ENCODE data around the gene CCZ1B. TPM values are rescaled to one million over a fixed set of nuclear protein-coding genes. Genes with fewer than 3 reads are reported as not detected.
"Not testable (repeated sequence)": the region's sequence is repeated elsewhere in the genome, so short reads cannot be mapped to it uniquely, and the experiment has no call there.

The CCZ1B gene
- 100 to 1,000 TPM in 2 of 3 donors, 10 to 100 TPM in 1; 84.5 to 145 (median 103) TPM for total RNA-seq
- total RNA-seq (2013) = 137 TPM

DNA sequence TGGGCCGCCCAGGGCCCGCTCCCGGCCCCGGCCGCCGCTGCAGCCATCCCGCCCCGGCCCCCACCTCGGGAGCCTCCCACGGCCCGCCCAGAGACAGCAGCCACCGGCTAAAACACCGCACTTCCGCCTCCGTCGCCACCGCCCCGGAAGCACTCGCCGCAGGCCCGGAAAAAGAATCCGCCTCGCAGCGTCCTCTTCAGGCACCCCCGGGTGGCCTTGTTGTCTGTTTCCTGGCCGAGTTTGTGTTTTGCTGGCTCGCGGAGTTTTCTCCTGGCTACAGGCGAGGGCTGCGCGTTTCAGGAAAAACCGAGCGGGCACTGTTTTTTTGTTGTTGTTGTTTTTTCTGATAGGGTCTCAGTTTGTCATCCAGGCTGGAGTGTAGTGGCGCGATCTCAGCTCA lies at the start of gene CCZ1B:
TSS of gene CCZ1B (minus strand) at position 125 of the 400 bp plus-strand sequence. CDS start at position 47, 78 bp downstream.
- H3K4me3 Mint-ChIP-seq = peak within 1 kb of the TSS; percentile 94
- not testable (repeated sequence) for H3K36me3 Mint-ChIP-seq

DNA sequence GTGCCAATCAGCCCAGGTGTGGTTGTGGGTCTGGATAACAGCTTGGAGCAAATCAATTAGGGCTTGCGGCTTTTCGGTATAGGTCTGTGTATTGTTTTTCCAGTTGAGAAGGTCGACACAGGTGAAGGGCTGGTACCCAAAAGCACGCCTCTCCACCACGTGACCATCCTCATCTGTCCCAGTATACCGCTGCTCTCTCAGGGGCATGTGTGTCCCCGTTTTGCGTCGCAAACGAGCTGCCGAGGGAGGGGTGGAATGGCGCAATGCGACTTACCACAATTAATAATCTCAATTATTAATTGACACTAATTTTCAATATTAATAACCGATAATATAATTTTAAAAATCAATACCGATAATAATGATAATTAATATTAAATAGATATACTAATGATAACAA lies 48.9 kb upstream of the CCZ1B start:
- ATAC-seq; H3K36me3 Mint-ChIP-seq; H3K27me3 ChIP-seq (ENCODE audit: control insufficient read depth, insufficient read depth, low read length); H3K27ac Mint-ChIP-seq; H3K36me3 ChIP-seq (ENCODE audit: control insufficient read depth, insufficient read depth, low read length); H3K4me3 Mint-ChIP-seq; H3K9me3 Mint-ChIP-seq; H3K4me1 Mint-ChIP-seq; H3K4me3 ChIP-seq (ENCODE audit: low read length); H3K9me3 ChIP-seq (ENCODE audit: control insufficient read depth, insufficient read depth, low read length); DNase-seq; intact Hi-C loops (cut with micrococcal nuclease); H3K27ac ChIP-seq (ENCODE audit: low read length); H3K4me1 ChIP-seq (ENCODE audit: control insufficient read depth, insufficient read depth, low read length): not testable (repeated sequence)
- H3K27me3 Mint-ChIP-seq (ENCODE audit: low read depth in 2 of 2) = peaks cover 10 to 19% of the 10 kb centered on the region in 2 donors
- 93% methylated on average over 13 of the region's 15 CpGs for WGBS (ENCODE audit: insufficient coverage)

More for the DNA sequence above, at the start of gene CCZ1B:
- H3K27ac Mint-ChIP-seq = peak within 1 kb of the TSS; percentile 85 to 87
- Histone ChIP-seq H3K4me3 (ENCODE audit: low read length) (peak within 1 kb of the TSS; percentile 55), H3K4me1 (ENCODE audit: control insufficient read depth, insufficient read depth, low read length) (peaks cover 10% of the 10 kb centered on the region), H3K27ac (ENCODE audit: low read length) (peak within 1 kb of the TSS; percentile 65)
- H3K9me3 Mint-ChIP-seq; H3K9me3 ChIP-seq (ENCODE audit: control insufficient read depth, insufficient read depth, low read length); intact Hi-C loops (cut with micrococcal nuclease); H3K4me1 Mint-ChIP-seq; H3K27me3 ChIP-seq (ENCODE audit: control insufficient read depth, insufficient read depth, low read length); H3K36me3 ChIP-seq (ENCODE audit: control insufficient read depth, insufficient read depth, low read length): not testable (repeated sequence)
- ATAC-seq = peak; percentile 88 to 96 (median 90)
- DNase-seq = peak; percentile 84 to 89
- 3% methylated on average over 26 of the region's 35 CpGs for WGBS (ENCODE audit: insufficient coverage)
- H3K27me3 Mint-ChIP-seq (ENCODE audit: low read depth in 2 of 2) = peaks cover 5 to 11% of the 10 kb centered on the region in 2 donors

DNA sequence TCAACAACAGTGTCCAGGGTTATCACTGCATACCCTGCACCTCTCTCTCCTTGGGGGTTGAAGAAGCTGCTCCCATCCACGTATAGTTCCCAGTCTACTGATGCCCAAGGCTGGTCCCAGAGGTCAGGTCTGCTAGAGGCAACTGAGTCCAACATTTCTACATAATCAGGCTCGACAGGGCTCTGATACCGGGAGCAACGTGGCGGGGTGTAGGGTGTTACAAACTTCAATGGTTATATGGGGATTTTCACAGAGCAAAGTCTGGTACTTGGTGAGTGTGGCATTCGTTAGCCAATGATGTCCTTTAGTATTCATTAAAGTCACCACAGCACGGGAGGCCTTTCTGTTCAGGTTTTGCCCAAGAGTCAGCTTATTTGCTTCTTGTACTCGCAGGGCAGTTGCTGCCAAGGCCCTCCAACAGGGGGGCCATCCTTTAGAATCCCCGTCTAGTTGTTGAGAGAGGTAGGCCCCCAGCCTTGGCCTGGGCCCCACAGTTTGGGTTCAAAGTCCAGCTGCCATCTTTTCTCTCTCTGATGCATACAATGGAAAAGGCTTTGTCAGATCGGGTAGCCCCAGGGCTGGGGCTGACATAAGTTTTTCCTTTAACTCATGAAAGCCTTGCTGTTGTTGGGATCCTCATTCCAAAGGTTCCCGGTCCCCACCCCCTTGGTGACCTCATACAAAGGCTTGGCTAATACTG lies 46.3 kb upstream of the CCZ1B start:
- H3K27me3 Mint-ChIP-seq (ENCODE audit: low read depth in 2 of 2) = peaks cover 4 to 13% of the 10 kb centered on the region in 2 donors
- H3K27me3 ChIP-seq (ENCODE audit: control insufficient read depth, insufficient read depth, low read length); H3K27ac Mint-ChIP-seq; H3K36me3 Mint-ChIP-seq; H3K27ac ChIP-seq (ENCODE audit: low read length); intact Hi-C loops (cut with micrococcal nuclease); H3K9me3 ChIP-seq (ENCODE audit: control insufficient read depth, insufficient read depth, low read length); H3K36me3 ChIP-seq (ENCODE audit: control insufficient read depth, insufficient read depth, low read length); H3K4me3 Mint-ChIP-seq; H3K4me1 ChIP-seq (ENCODE audit: control insufficient read depth, insufficient read depth, low read length); H3K9me3 Mint-ChIP-seq; H3K4me1 Mint-ChIP-seq; ATAC-seq; H3K4me3 ChIP-seq (ENCODE audit: low read length); DNase-seq: not testable (repeated sequence)
- 83% methylated on average over 11 of the region's 11 CpGs for WGBS (ENCODE audit: insufficient coverage)

DNA sequence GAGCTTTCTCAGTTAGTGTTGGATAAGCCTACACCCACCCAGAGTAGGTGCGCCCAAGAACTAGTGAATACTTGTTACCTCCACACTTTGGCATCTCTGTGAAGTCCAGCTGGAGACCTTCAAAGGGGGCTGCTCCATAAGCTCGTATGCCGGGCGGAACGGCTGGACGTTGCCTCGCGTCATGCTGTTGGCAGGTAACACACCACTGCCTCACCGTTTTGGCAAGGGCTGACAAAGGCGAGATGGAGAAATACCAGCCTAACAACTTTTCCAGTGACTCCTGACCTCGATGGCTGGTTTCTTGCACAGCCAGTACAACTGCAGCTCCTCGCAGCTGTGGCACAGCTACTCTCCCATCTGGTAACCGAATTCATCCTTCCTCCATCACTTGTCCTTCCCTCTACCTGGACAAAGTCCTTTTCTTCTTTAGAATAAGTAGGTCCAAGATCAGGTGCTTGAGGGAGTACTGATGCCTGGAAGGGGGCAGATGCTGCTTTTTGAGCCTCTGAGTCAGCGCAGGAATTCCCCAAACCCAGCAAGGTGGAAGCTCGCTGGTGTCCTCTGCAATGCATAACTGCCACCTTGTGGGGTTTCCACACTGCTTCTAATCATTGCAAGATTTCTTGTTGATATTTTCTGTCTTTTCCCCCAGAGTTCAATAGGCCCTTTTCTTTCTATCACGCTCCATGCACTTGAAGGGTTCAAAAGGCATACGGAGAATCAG lies 45.5 kb upstream of the CCZ1B start:
- ATAC-seq; H3K9me3 Mint-ChIP-seq; H3K4me1 ChIP-seq (ENCODE audit: control insufficient read depth, insufficient read depth, low read length); H3K27ac ChIP-seq (ENCODE audit: low read length); DNase-seq; intact Hi-C loops (cut with micrococcal nuclease); H3K27ac Mint-ChIP-seq; H3K36me3 ChIP-seq (ENCODE audit: control insufficient read depth, insufficient read depth, low read length); H3K36me3 Mint-ChIP-seq; H3K27me3 ChIP-seq (ENCODE audit: control insufficient read depth, insufficient read depth, low read length); H3K4me3 ChIP-seq (ENCODE audit: low read length); H3K9me3 ChIP-seq (ENCODE audit: control insufficient read depth, insufficient read depth, low read length); H3K4me3 Mint-ChIP-seq; H3K4me1 Mint-ChIP-seq: not testable (repeated sequence)
- H3K27me3 Mint-ChIP-seq (ENCODE audit: low read depth in 2 of 2) = peaks cover 4 to 13% of the 10 kb centered on the region in 2 donors
- 87% methylated on average over 17 of the region's 17 CpGs for WGBS (ENCODE audit: insufficient coverage)

DNA sequence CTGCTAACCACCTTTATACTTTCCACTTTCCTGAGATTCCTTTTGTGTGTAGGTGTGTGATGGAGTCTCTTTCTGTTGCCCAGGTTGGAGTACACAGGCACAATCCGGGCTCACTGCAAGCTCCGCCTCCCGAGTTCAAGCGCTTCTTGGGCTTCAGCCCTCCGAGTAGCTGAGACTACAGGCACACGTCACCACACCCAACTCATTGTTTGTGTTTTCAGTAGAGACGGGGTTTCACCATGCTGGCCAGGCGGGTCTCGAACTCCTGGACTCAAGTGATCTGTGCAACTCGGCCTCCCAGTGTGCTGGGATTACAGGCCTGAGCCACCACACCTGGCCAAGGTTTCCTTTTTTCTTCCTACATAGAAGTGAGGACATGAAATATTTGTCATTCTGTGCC lies 38.7 kb upstream of the CCZ1B start:
- peaks cover 7 to 18% of the 10 kb centered on the region in 2 donors for H3K27me3 Mint-ChIP-seq (ENCODE audit: low read depth in 2 of 2)
- H3K4me3 Mint-ChIP-seq; H3K4me1 ChIP-seq (ENCODE audit: control insufficient read depth, insufficient read depth, low read length); H3K36me3 Mint-ChIP-seq; H3K9me3 Mint-ChIP-seq; H3K27ac Mint-ChIP-seq; H3K4me3 ChIP-seq (ENCODE audit: low read length); H3K27ac ChIP-seq (ENCODE audit: low read length); ATAC-seq; H3K4me1 Mint-ChIP-seq; DNase-seq; H3K27me3 ChIP-seq (ENCODE audit: control insufficient read depth, insufficient read depth, low read length); H3K9me3 ChIP-seq (ENCODE audit: control insufficient read depth, insufficient read depth, low read length); H3K36me3 ChIP-seq (ENCODE audit: control insufficient read depth, insufficient read depth, low read length); intact Hi-C loops (cut with micrococcal nuclease): not testable (repeated sequence)
- WGBS (ENCODE audit: insufficient coverage) = 78% methylated on average over 9 of the region's 10 CpGs

DNA sequence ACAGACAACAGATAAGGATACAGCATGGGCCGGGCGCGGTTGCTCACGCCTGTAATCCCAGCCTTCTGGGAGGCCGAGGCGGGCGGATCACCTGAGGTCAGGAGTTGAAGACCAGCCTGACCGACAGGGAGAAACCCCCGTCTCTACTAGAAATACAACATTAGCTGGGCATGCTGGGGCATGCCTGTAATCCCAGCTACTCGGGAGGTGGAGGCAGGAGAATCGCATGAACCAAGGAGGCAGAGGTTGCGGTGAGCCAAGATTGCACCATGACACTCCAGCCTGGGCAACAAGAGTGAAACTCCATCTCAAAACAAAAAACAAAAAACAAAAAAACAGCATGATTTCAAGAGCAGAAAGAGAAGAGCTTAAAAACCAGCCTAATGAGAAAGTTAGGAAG lies 38.1 kb upstream of the CCZ1B start:
- H3K9me3 Mint-ChIP-seq; H3K27ac ChIP-seq (ENCODE audit: low read length); H3K36me3 Mint-ChIP-seq; H3K4me3 Mint-ChIP-seq; ATAC-seq; H3K36me3 ChIP-seq (ENCODE audit: control insufficient read depth, insufficient read depth, low read length); H3K9me3 ChIP-seq (ENCODE audit: control insufficient read depth, insufficient read depth, low read length); H3K27me3 ChIP-seq (ENCODE audit: control insufficient read depth, insufficient read depth, low read length); H3K27ac Mint-ChIP-seq; DNase-seq; intact Hi-C loops (cut with micrococcal nuclease); H3K4me1 Mint-ChIP-seq; H3K4me1 ChIP-seq (ENCODE audit: control insufficient read depth, insufficient read depth, low read length); H3K4me3 ChIP-seq (ENCODE audit: low read length): not testable (repeated sequence)
- peaks cover 7 to 15% of the 10 kb centered on the region in 2 donors for H3K27me3 Mint-ChIP-seq (ENCODE audit: low read depth in 2 of 2)
- 78% methylated on average over 12 of the region's 12 CpGs for WGBS (ENCODE audit: insufficient coverage)

DNA sequence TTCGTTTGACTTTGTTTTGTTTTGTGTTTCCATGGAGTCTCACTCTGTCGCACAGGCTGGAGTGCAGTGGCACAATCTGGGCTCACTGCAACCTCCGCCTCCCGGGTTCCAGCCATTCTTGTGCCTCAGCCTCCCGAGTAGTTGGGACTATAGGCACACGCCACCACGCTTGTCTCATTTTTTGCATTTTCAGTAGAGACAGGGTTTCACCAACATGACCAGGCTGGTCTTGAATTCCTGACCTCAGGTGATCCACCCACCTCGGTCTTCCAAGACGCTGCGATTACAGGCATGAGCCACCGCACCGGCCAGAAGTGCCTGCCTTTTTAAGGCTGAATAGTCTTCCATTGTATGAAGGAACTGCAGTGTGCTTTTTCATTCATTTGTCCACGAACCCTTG lies 36.8 kb upstream of the CCZ1B start:
- H3K4me1 ChIP-seq (ENCODE audit: control insufficient read depth, insufficient read depth, low read length); H3K4me3 Mint-ChIP-seq; H3K27ac Mint-ChIP-seq; H3K36me3 ChIP-seq (ENCODE audit: control insufficient read depth, insufficient read depth, low read length); ATAC-seq; H3K27me3 ChIP-seq (ENCODE audit: control insufficient read depth, insufficient read depth, low read length); DNase-seq; H3K27ac ChIP-seq (ENCODE audit: low read length); H3K9me3 ChIP-seq (ENCODE audit: control insufficient read depth, insufficient read depth, low read length); intact Hi-C loops (cut with micrococcal nuclease); H3K9me3 Mint-ChIP-seq; H3K4me1 Mint-ChIP-seq; H3K4me3 ChIP-seq (ENCODE audit: low read length); H3K36me3 Mint-ChIP-seq: not testable (repeated sequence)
- H3K27me3 Mint-ChIP-seq (ENCODE audit: low read depth in 2 of 2) = peaks cover 7 to 15% of the 10 kb centered on the region in 2 donors
- 77% methylated on average over 12 of the region's 13 CpGs for WGBS (ENCODE audit: insufficient coverage)
